ENCODE results near the gene TOP3A.
A peak's percentile ranks its signal among the peaks of the same experiment; 100 is the strongest.
"Not testable (repeated sequence)": the region's sequence is repeated elsewhere in the genome, so short reads cannot be mapped to it uniquely, and the experiment has no call there.

TOP3A gene

GRCh38 chr17:18314731-18315561, at the start of gene TOP3A, which contains the start of gene SMCR8:
TSS of gene TOP3A (minus strand) at chr17:18314994. CDS start at chr17:18314778, 216 bp downstream.
TSS of gene SMCR8 (plus strand) at chr17:18315293. CDS start at chr17:18315790, 497 bp downstream.
- H3K4me1 Mint-ChIP-seq (ENCODE audit: low read depth) = peaks cover 81% of the 10 kb centered on the region
- H3K4me3 Mint-ChIP-seq = peak within 1 kb of the TSS; percentile 89
- peaks cover 6% of the 10 kb centered on the region for H3K9me3 Mint-ChIP-seq
- peak within 1 kb of the TSS; percentile 100 for H3K27ac Mint-ChIP-seq
- H3K36me3 Mint-ChIP-seq (ENCODE audit: low read depth) = peaks cover 96% of the 10 kb centered on the region
- no peaks in the 10 kb centered on the region for H3K27me3 Mint-ChIP-seq
- intact Hi-C loops (cut with micrococcal nuclease) = loop anchor here (1.0 kb wide), 3 partner anchors 10 to 57 kb away; partner anchors contain the start of genes FLII and SHMT1

- no peak overlapping the region for H3K4me3 Mint-ChIP-seq
- H3K27ac Mint-ChIP-seq = no peak overlapping the region
- peaks cover 6% of the 10 kb centered on the region for H3K27me3 Mint-ChIP-seq
- H3K9me3 Mint-ChIP-seq = no peaks in the 10 kb centered on the region
- peaks cover 6% of the 10 kb centered on the region for H3K36me3 Mint-ChIP-seq (ENCODE audit: low read depth)
- intact Hi-C loops (cut with micrococcal nuclease) = no loop called here
- peaks cover 12% of the 10 kb centered on the region for H3K4me1 Mint-ChIP-seq (ENCODE audit: low read depth)
Measured at GRCh38 chr17:18364166-18364565, 49.4 kb upstream of the TOP3A start.

GRCh38 chr17:18363101-18364049, 48.6 kb upstream of the TOP3A start, which contains the start of gene SHMT1:
TSS of gene SHMT1 (minus strand) at chr17:18363550. CDS start at chr17:18355981, 7,569 bp downstream.
- Mint-ChIP-seq H3K27me3 (peaks cover 4% of the 10 kb centered on the region), H3K36me3 (ENCODE audit: low read depth) (peaks cover 6% of the 10 kb centered on the region), H3K4me3 (peak within 1 kb of the TSS; percentile 91), H3K27ac (peak within 1 kb of the TSS; percentile 69), H3K4me1 (ENCODE audit: low read depth) (peaks cover 12% of the 10 kb centered on the region), H3K9me3 (no peaks in the 10 kb centered on the region)
- intact Hi-C loops (cut with micrococcal nuclease) = loop anchor here (1.0 kb wide), 1 partner anchor 48 kb away; the partner anchor contains the start of gene SMCR8

- no peaks in the 10 kb centered on the region for H3K9me3 Mint-ChIP-seq
- intact Hi-C loops (cut with micrococcal nuclease) = loop anchor here (1.0 kb wide), 1 partner anchor 47 kb away; the partner anchor contains the start of gene SMCR8
Measured at GRCh38 chr17:18362698-18363100, 47.9 kb upstream of the TOP3A start.

GRCh38 chr17:18361837-18362697, 47.3 kb upstream of the TOP3A start:
- Mint-ChIP-seq H3K4me3 (peak overlapping the region; percentile 91), H3K27me3 (no peaks in the 10 kb centered on the region), H3K9me3 (no peaks in the 10 kb centered on the region), H3K27ac (peak overlapping the region; percentile 69), H3K4me1 (ENCODE audit: low read depth) (peaks cover 12% of the 10 kb centered on the region), H3K36me3 (ENCODE audit: low read depth) (peaks cover 6% of the 10 kb centered on the region)
- intact Hi-C loops (cut with micrococcal nuclease) = no loop called here

More at GRCh38 chr17:18362698-18363100, 47.9 kb upstream of the TOP3A start:
- peak overlapping the region; percentile 91 for H3K4me3 Mint-ChIP-seq
- H3K27me3 Mint-ChIP-seq = no peaks in the 10 kb centered on the region
- peaks cover 12% of the 10 kb centered on the region for H3K4me1 Mint-ChIP-seq (ENCODE audit: low read depth)
- peak overlapping the region; percentile 69 for H3K27ac Mint-ChIP-seq
- peaks cover 6% of the 10 kb centered on the region for H3K36me3 Mint-ChIP-seq (ENCODE audit: low read depth)

GRCh38 chr17:18360518-18360917, 45.7 kb upstream of the TOP3A start:
- Mint-ChIP-seq H3K27me3 (no peaks in the 10 kb centered on the region), H3K9me3 (no peaks in the 10 kb centered on the region), H3K36me3 (ENCODE audit: low read depth) (peaks cover 6% of the 10 kb centered on the region), H3K27ac (no peak overlapping the region), H3K4me1 (ENCODE audit: low read depth) (peaks cover 22% of the 10 kb centered on the region), H3K4me3 (no peak overlapping the region)
- intact Hi-C loops (cut with micrococcal nuclease) = no loop called here

- Mint-ChIP-seq H3K36me3 (ENCODE audit: low read depth) (peaks cover 23% of the 10 kb centered on the region), H3K4me3 (peak overlapping the region; percentile 0), H3K9me3 (no peaks in the 10 kb centered on the region), H3K27ac (peak overlapping the region; percentile 77), H3K27me3 (no peaks in the 10 kb centered on the region), H3K4me1 (ENCODE audit: low read depth) (peaks cover 9% of the 10 kb centered on the region)
- intact Hi-C loops (cut with micrococcal nuclease) = no loop called here
Measured at GRCh38 chr17:18356624-18357023, 41.8 kb upstream of the TOP3A start.

- Mint-ChIP-seq H3K27ac (no peak overlapping the region), H3K9me3 (no peaks in the 10 kb centered on the region), H3K27me3 (no peaks in the 10 kb centered on the region), H3K4me3 (no peak overlapping the region), H3K36me3 (ENCODE audit: low read depth) (peaks cover 29% of the 10 kb centered on the region), H3K4me1 (ENCODE audit: low read depth) (peaks cover 9% of the 10 kb centered on the region)
- intact Hi-C loops (cut with micrococcal nuclease) = no loop called here
Measured at GRCh38 chr17:18353541-18353940, 38.7 kb upstream of the TOP3A start.

- Mint-ChIP-seq H3K36me3 (ENCODE audit: low read depth) (peaks cover 77% of the 10 kb centered on the region), H3K4me3 (no peak overlapping the region), H3K27ac (no peak overlapping the region), H3K9me3 (no peaks in the 10 kb centered on the region), H3K27me3 (no peaks in the 10 kb centered on the region), H3K4me1 (ENCODE audit: low read depth) (no peaks in the 10 kb centered on the region)
- intact Hi-C loops (cut with micrococcal nuclease) = no loop called here
Measured at GRCh38 chr17:18344021-18344420, 29.2 kb upstream of the TOP3A start.

- H3K27ac Mint-ChIP-seq = no peak overlapping the region
- no peaks in the 10 kb centered on the region for H3K9me3 Mint-ChIP-seq
- intact Hi-C loops (cut with micrococcal nuclease) = no loop called here
- no peaks in the 10 kb centered on the region for H3K4me1 Mint-ChIP-seq (ENCODE audit: low read depth)
- H3K27me3 Mint-ChIP-seq = no peaks in the 10 kb centered on the region
- H3K36me3 Mint-ChIP-seq (ENCODE audit: low read depth) = peaks cover 75% of the 10 kb centered on the region
- no peak overlapping the region for H3K4me3 Mint-ChIP-seq
Measured at GRCh38 chr17:18339933-18340332, 25.1 kb upstream of the TOP3A start.

GRCh38 chr17:18338158-18338557, 23.4 kb upstream of the TOP3A start:
- H3K9me3 Mint-ChIP-seq; H3K4me1 Mint-ChIP-seq (ENCODE audit: low read depth); H3K27ac Mint-ChIP-seq; H3K27me3 Mint-ChIP-seq; H3K4me3 Mint-ChIP-seq; intact Hi-C loops (cut with micrococcal nuclease): not testable (repeated sequence)
- H3K36me3 Mint-ChIP-seq (ENCODE audit: low read depth) = peaks cover 72% of the 10 kb centered on the region

- Mint-ChIP-seq H3K4me1 (ENCODE audit: low read depth) (no peaks in the 10 kb centered on the region), H3K27ac (no peak overlapping the region), H3K27me3 (no peaks in the 10 kb centered on the region), H3K36me3 (ENCODE audit: low read depth) (peaks cover 89% of the 10 kb centered on the region), H3K4me3 (no peak overlapping the region), H3K9me3 (no peaks in the 10 kb centered on the region)
- intact Hi-C loops (cut with micrococcal nuclease) = no loop called here
Measured at GRCh38 chr17:18332909-18333489, 18.2 kb upstream of the TOP3A start.

GRCh38 chr17:18331879-18332278, 17.1 kb upstream of the TOP3A start:
- Mint-ChIP-seq H3K9me3 (no peaks in the 10 kb centered on the region), H3K36me3 (ENCODE audit: low read depth) (peaks cover 90% of the 10 kb centered on the region), H3K27ac (no peak overlapping the region), H3K4me3 (no peak overlapping the region), H3K27me3 (no peaks in the 10 kb centered on the region), H3K4me1 (ENCODE audit: low read depth) (peaks cover under 1% of the 10 kb centered on the region)
- intact Hi-C loops (cut with micrococcal nuclease) = no loop called here

All from dendritic cell treated with granulocyte-macrophage colony-stimulating factor and Interleukin-4, amounts not matched to agents 40 ng/mL and 50 ng/mL, for 4 days (primary cell).